HG02798 (cell line): Measurements from ENCODE around the gene PNKD.
A peak's percentile ranks its signal among the peaks of the same experiment; 100 is the strongest.
"Not testable (repeated sequence)": the region's sequence is repeated elsewhere in the genome, so short reads cannot be mapped to it uniquely, and the experiment has no call there.

Experiments
- ATAC-seq: cut with Tn5 transposase; IDR thresholded peaks from one replicate; pipeline ENCODE4 v1.9.1; 2021; ENCODE audit warnings: mild to moderate bottlenecking; ENCODE audit not compliant: unreplicated experiment, poor library complexity

The PNKD gene

GRCh38 chr2:218312267-218312756 lies 42.0 kb downstream of the PNKD start:
- ATAC-seq: no peak

GRCh38 chr2:218313356-218313755 lies 43.0 kb downstream of the PNKD start:
- ATAC-seq: no peak

GRCh38 chr2:218314764-218315163 lies 44.4 kb downstream of the PNKD start:
- ATAC-seq: not testable (repeated sequence)

GRCh38 chr2:218315397-218315796 lies 45.1 kb downstream of the PNKD start:
- no peak for ATAC-seq

GRCh38 chr2:218317303-218317630 lies 46.9 kb downstream of the PNKD start:
- no peak for ATAC-seq

GRCh38 chr2:218317835-218318234 lies 47.5 kb downstream of the PNKD start:
- ATAC-seq: no peak

GRCh38 chr2:218318241-218318640 lies 47.9 kb downstream of the PNKD start:
- ATAC-seq: no peak

- ATAC-seq: no peak
These were observed 49.6 kb downstream of the PNKD start for GRCh38 chr2:218319813-218320365.

- ATAC-seq: no peak
These were observed 50.5 kb downstream of the PNKD start for GRCh38 chr2:218320704-218321336.

- ATAC-seq: peak; percentile 86
These were observed 52.6 kb downstream of the PNKD start for GRCh38 chr2:218322768-218323525.

GRCh38 chr2:218323526-218324472 lies 53.5 kb downstream of the PNKD start:
- no peak for ATAC-seq

- no peak for ATAC-seq
These were observed 55.3 kb downstream of the PNKD start for GRCh38 chr2:218325566-218326160.

- no peak for ATAC-seq
These were observed 56.0 kb downstream of the PNKD start for GRCh38 chr2:218326315-218326714.

- ATAC-seq: no peak
These were observed 57.3 kb downstream of the PNKD start for GRCh38 chr2:218327451-218328210.

- ATAC-seq: no peak
These were observed 58.0 kb downstream of the PNKD start for GRCh38 chr2:218328294-218328693.

- peak; percentile 57 for ATAC-seq
These were observed 58.9 kb downstream of the PNKD start for GRCh38 chr2:218329027-218329825.

GRCh38 chr2:218329826-218330593 lies 59.7 kb downstream of the PNKD start:
- peak; percentile 49 for ATAC-seq

GRCh38 chr2:218331745-218332144 lies 61.4 kb downstream of the PNKD start:
- ATAC-seq: no peak
